HepG2 (cell line): Measurements from ENCODE around the gene ALDOA. TPM values are rescaled to one million over a fixed set of nuclear protein-coding genes. Genes with fewer than 3 reads are reported as not detected.

ENCODE experiments used
- ATF7-NPFF ChIP-seq: sonication (generic); formaldehyde crosslinking; IDR thresholded peaks from 2 replicates; pipeline ENCODE4 v1.8.1; 2023; ENCODE audit warnings: mild to moderate bottlenecking, low read depth, missing genetic modification reagents, moderate library complexity
- CBX1 ChIP-seq: IDR thresholded peaks from one replicate; pipeline ENCODE4 v1.6.1; 2016; ENCODE audit warnings: antibody characterized with exemption, low read depth
- CEBPB ChIP-seq: IDR thresholded peaks from 2 replicates; pipeline ENCODE4 v1.6.1; 2011; ENCODE audit warnings: low read depth, low read length, improper control_type of control experiment, borderline replicate concordance
- ELF1 ChIP-seq: sonication (generic); formaldehyde crosslinking; IDR thresholded peaks from 2 replicates; pipeline ENCODE4 v1.4.0; 2020; ENCODE audit warnings: missing genetic modification reagents
- HNF1A ChIP-seq, 2 experiments: sonication (generic) in 1 of 2; formaldehyde crosslinking in 1 of 2; IDR thresholded peaks; 2 replicates each; pipeline versions ENCODE4 v1.4.0 to v1.6.1; 2016 to 2020; ENCODE audit warnings: borderline replicate concordance in 1 of 2, low read depth in 1 of 2, mild to moderate bottlenecking in 1 of 2, missing genetic modification reagents in 1 of 2
- KDM2A ChIP-seq: sonication (generic); formaldehyde crosslinking; IDR thresholded peaks from 2 replicates; pipeline ENCODE4 v1.4.0; 2020; ENCODE audit warnings: low read depth, missing genetic modification reagents, borderline replicate concordance
- MAFG ChIP-seq: sonication (generic); formaldehyde crosslinking; IDR thresholded peaks from 2 replicates; pipeline ENCODE4 v1.5.1; 2020; ENCODE audit warnings: mild to moderate bottlenecking, missing genetic modification reagents
- NFIC ChIP-seq: IDR thresholded peaks from 2 replicates; pipeline ENCODE4 v1.6.1; 2012; ENCODE audit warnings: mild to moderate bottlenecking, low read length, inconsistent platforms
- PBX3 ChIP-seq: sonication (generic); formaldehyde crosslinking; IDR thresholded peaks from 2 replicates; pipeline ENCODE4 v1.8.1; 2023; ENCODE audit warnings: missing genetic modification reagents, inconsistent platforms, borderline replicate concordance
- PITX1 ChIP-seq: sonication (generic); formaldehyde crosslinking; IDR thresholded peaks from 2 replicates; pipeline ENCODE4 v1.5.1; 2020; ENCODE audit warnings: mild to moderate bottlenecking, missing genetic modification reagents
- REST ChIP-seq, 2 experiments: IDR thresholded peaks; 2 replicates each; pipeline ENCODE4 v1.6.1; 2011 to 2012; ENCODE audit warnings: low read length in 2 of 2, borderline replicate concordance in 1 of 2, low read depth in 1 of 2, mild to moderate bottlenecking in 1 of 2, moderate library complexity in 1 of 2
- RXRA ChIP-seq: sonication (generic); formaldehyde crosslinking; IDR thresholded peaks from 2 replicates; pipeline ENCODE4 v1.5.1; 2020; ENCODE audit warnings: missing genetic modification reagents
- SMAD3 ChIP-seq: sonication (generic); formaldehyde crosslinking; IDR thresholded peaks from 2 replicates; pipeline ENCODE4 v1.4.0; 2020; ENCODE audit warnings: missing genetic modification reagents
- THAP7 ChIP-seq: sonication (generic); formaldehyde crosslinking; IDR thresholded peaks from 2 replicates; pipeline ENCODE4 v1.8.1; 2023; ENCODE audit warnings: mild to moderate bottlenecking, missing genetic modification reagents
- ZBTB1 ChIP-seq: sonication (generic); formaldehyde crosslinking; IDR thresholded peaks from 2 replicates; pipeline ENCODE4 v1.4.0; 2020; ENCODE audit warnings: missing genetic modification reagents, borderline replicate concordance
- ZKSCAN1 ChIP-seq: fragments of 150-350 bp; IDR thresholded peaks from 2 replicates; pipeline ENCODE4 v1.6.1; 2014; ENCODE audit warnings: low read length
- ZNF230 ChIP-seq: sonication (generic); formaldehyde crosslinking; IDR thresholded peaks from 2 replicates; pipeline ENCODE4 v1.4.0; 2020; ENCODE audit warnings: mild to moderate bottlenecking, missing genetic modification reagents
- ZNF263 ChIP-seq: sonication (generic); formaldehyde crosslinking; IDR thresholded peaks from 2 replicates; pipeline ENCODE4 v1.4.0; 2020; ENCODE audit warnings: missing genetic modification reagents
- ZNF337 ChIP-seq: sonication (generic); formaldehyde crosslinking; IDR thresholded peaks from 2 replicates; pipeline ENCODE4 v1.5.1; 2020; ENCODE audit warnings: missing genetic modification reagents, low read depth, mild to moderate bottlenecking, borderline replicate concordance
- ZNF605 ChIP-seq: sonication (generic); formaldehyde crosslinking; IDR thresholded peaks from 2 replicates; pipeline ENCODE4 v1.8.0; 2022; ENCODE audit warnings: mild to moderate bottlenecking, missing genetic modification reagents
- polyA plus RNA-seq, 8 experiments: library from polyadenylated mRNA; depleted of rRNA in 3 of 8; stranded (reverse) in 7 of 8; unstranded in 1 of 8; fragments of >200 nt; fragmentation: Illumina TruSeq in 4 of 8; extraction: Trizol in 4 of 8; gene quantifications; 2 replicates each; pipeline versions ENCODE4 v1.2.1 to v1.2.3, GENCODE V29; 2011 to 2016; ENCODE audit warnings: low read depth in 4 of 8, missing spikeins in 1 of 8, mixed read lengths in 1 of 8; ENCODE audit not compliant: insufficient read depth in 1 of 8
- total RNA-seq, 5 experiments: library from RNA; depleted of rRNA; stranded (reverse); fragments of >200 nt; fragmentation: Illumina TruSeq; extraction: Trizol; gene quantifications; 2 replicates each; pipeline ENCODE4 v1.2.3, GENCODE V29; 2016; ENCODE audit warnings: low read depth in 1 of 5

The ALDOA gene
- total and polyA plus RNA-seq, 2 of the 13 experiments (the other 11 are each of a cell fraction or from before 2014, with no cell fraction given) = 925 to 1,884 TPM

GRCh38 chr16:30113031-30113710 lies 47.6 kb downstream of the ALDOA start, which contains the start of gene GDPD3 (continued):
- TF ChIP-seq SMAD3 (no peak), REST (IDR thresholded peaks at IDR 0.05; ENCODE audit: borderline replicate concordance in 1 of 2, low read depth in 1 of 2, low read length in 2 of 2) (no peak), THAP7 (0 out of 2 replicates have a peak, but pooled peaks have one; percentile 80), ELF1 (0 out of 2 replicates have a peak, but pooled peaks have one; percentile 1), ATF7-NPFF (CRISPR knock-in tag) (no peak), ZNF337 (CRISPR knock-in tag) (no peak), PBX3 (CRISPR knock-in tag) (no peak), CBX1 (no peak), ZNF263 (CRISPR knock-in tag) (no peak), HNF1A (IDR thresholded peaks at IDR 0.05; ENCODE audit: low read depth) (no peak), HNF1A (CRISPR knock-in tag; IDR thresholded peaks at IDR 0.05; ENCODE audit: borderline replicate concordance) (no peak), ZNF230 (CRISPR knock-in tag) (no peak; the same call in 1 of the 2 replicates), PITX1 (CRISPR knock-in tag) (no peak), NFIC (no peak), ZNF605 (CRISPR knock-in tag) (no peak), CEBPB (no peak), KDM2A (CRISPR knock-in tag) (no peak; the same call in 1 of the 2 replicates), RXRA (peak; percentile 9; the same call in 1 of the 2 replicates), ZKSCAN1 (no peak), ZBTB1 (CRISPR knock-in tag) (no peak), MAFG (CRISPR knock-in tag) (no peak)
